HepG2 (cell line): ENCODE results near the gene SYNGAP1. TPM values are rescaled to one million over a fixed set of nuclear protein-coding genes. Genes with fewer than 3 reads are reported as not detected.

Experiments used
- BORCS8-MEF2B ChIP-seq: sonication (generic); formaldehyde crosslinking; IDR thresholded peaks from 2 replicates; pipeline ENCODE4 v1.8.0; 2022; ENCODE audit warnings: mild to moderate bottlenecking, missing genetic modification reagents
- GABPB1 ChIP-seq: IDR thresholded peaks from 2 replicates; pipeline ENCODE4 v1.6.1; 2016; ENCODE audit warnings: mild to moderate bottlenecking, missing genetic modification reagents, moderate library complexity, missing compliant biosample characterization
- HNF4G ChIP-seq, 2 experiments: sonication (generic) in 1 of 2; formaldehyde crosslinking in 1 of 2; IDR thresholded peaks; 2 replicates each; pipeline versions ENCODE4 v1.4.0 to v1.6.1; 2011 to 2020; ENCODE audit warnings: borderline replicate concordance in 2 of 2, low read depth in 2 of 2, mild to moderate bottlenecking in 2 of 2, low read length in 1 of 2, missing genetic modification reagents in 1 of 2, moderate library complexity in 1 of 2
- MTA3 ChIP-seq: sonication (generic); formaldehyde crosslinking; IDR thresholded peaks from 2 replicates; pipeline ENCODE4 v1.4.0; 2020; ENCODE audit warnings: missing genetic modification reagents
- MXI1 ChIP-seq: IDR thresholded peaks from 3 replicates; pipeline ENCODE4 v1.6.1; 2012; ENCODE audit warnings: low read depth, low read length, inconsistent platforms, borderline replicate concordance
- NFYB ChIP-seq: sonication (generic); formaldehyde crosslinking; IDR thresholded peaks from 2 replicates; pipeline ENCODE4 v1.4.0; 2020; ENCODE audit warnings: missing genetic modification reagents
- NFYC ChIP-seq: IDR thresholded peaks from 2 replicates; pipeline ENCODE4 v1.6.1; 2016; ENCODE audit warnings: missing genetic modification reagents, missing compliant biosample characterization
- RXRA ChIP-seq: sonication (generic); formaldehyde crosslinking; IDR thresholded peaks from 2 replicates; pipeline ENCODE4 v1.5.1; 2020; ENCODE audit warnings: missing genetic modification reagents
- SMARCE1 ChIP-seq: fragments of 450-650 bp; IDR thresholded peaks from 2 replicates; pipeline ENCODE4 v1.6.1; 2017; ENCODE audit warnings: borderline replicate concordance
- ZFP41 ChIP-seq: sonication (generic); formaldehyde crosslinking; IDR thresholded peaks from 2 replicates; pipeline ENCODE4 v1.4.0; 2020; ENCODE audit warnings: mild to moderate bottlenecking, missing genetic modification reagents, borderline replicate concordance
- ZNF432 ChIP-seq: sonication (generic); formaldehyde crosslinking; IDR thresholded peaks from 2 replicates; pipeline ENCODE4 v1.5.0; 2020; ENCODE audit warnings: missing genetic modification reagents, mild to moderate bottlenecking, borderline replicate concordance
- polyA plus RNA-seq, 8 experiments: library from polyadenylated mRNA; depleted of rRNA in 3 of 8; stranded (reverse) in 7 of 8; unstranded in 1 of 8; fragments of >200 nt; fragmentation: Illumina TruSeq in 4 of 8; extraction: Trizol in 4 of 8; gene quantifications; 2 replicates each; pipeline versions ENCODE4 v1.2.1 to v1.2.3, GENCODE V29; 2011 to 2016; ENCODE audit warnings: low read depth in 4 of 8, missing spikeins in 1 of 8, mixed read lengths in 1 of 8; ENCODE audit not compliant: insufficient read depth in 1 of 8
- total RNA-seq, 5 experiments: library from RNA; depleted of rRNA; stranded (reverse); fragments of >200 nt; fragmentation: Illumina TruSeq; extraction: Trizol; gene quantifications; 2 replicates each; pipeline ENCODE4 v1.2.3, GENCODE V29; 2016; ENCODE audit warnings: low read depth in 1 of 5
- TF ChIP-seq, protein P1 (sequence below): sonication (generic); formaldehyde crosslinking; IDR thresholded peaks from 2 replicates; pipeline ENCODE4 v1.4.0; 2020; ENCODE audit warnings: missing genetic modification reagents, borderline replicate concordance
- TF ChIP-seq, protein P2 (sequence below): sonication (generic); formaldehyde crosslinking; IDR thresholded peaks from 2 replicates; pipeline ENCODE4 v1.9.0; 2021; ENCODE audit warnings: mild to moderate bottlenecking, missing genetic modification reagents
- TF ChIP-seq, protein P3 (sequence below): sonication (generic); formaldehyde crosslinking; conservative IDR thresholded peaks from 2 replicates; pipeline ENCODE4 v1.8.0; 2022; ENCODE audit warnings: missing genetic modification reagents
- TF ChIP-seq, protein P4 (sequence below): sonication (generic); formaldehyde crosslinking; IDR thresholded peaks from 2 replicates; pipeline ENCODE4 v1.4.0; 2020; ENCODE audit warnings: missing genetic modification reagents

SYNGAP1 gene
- total and polyA plus RNA-seq, 2 of the 13 experiments (the other 11 are each of a cell fraction or from before 2014, with no cell fraction given) = 0.75 to 1.1 TPM

DNA sequence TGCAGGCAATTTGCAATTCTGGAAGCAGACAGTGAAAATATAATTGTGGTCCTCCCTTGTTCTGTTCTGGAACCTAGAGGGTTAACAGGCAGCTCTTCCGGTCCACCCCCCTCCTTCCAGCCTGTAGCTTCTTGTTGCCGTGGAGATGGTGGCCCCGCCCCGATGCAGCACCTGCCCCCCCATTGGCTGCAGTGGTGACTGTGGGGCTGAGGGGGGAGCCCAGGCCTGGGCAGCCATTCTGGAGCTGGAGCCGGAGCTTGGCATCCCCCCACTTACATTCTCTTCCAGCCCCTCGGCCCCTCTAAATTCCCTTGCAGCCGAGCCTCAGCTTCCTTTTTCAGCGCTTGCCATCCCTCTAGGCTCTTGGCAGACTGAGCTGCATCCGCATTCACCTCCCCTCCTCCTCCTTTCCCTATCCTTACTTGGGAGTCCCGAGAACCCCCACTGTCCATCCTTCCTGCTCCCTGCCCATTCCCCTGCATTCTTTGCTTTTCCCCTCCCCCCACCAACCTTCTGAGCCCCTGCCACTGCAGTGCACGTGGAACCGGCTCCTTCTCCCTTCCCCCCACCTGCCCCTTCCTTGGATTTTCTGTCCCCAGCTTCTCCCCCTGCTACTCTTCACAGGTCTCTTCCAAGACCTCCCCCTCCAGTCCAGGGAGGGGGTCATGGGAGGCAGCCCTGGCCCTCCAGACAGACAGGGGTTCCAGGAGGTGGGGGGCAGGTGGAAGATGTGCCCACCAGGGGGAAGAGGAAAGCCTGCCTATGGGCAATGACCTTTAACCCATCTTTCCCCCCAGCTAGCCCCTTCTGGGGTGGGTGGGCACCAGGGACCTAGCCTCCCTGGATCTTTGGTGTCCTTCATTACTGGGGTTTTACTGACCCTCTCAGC, 11.4 kb downstream of the SYNGAP1 start (continued):
- TF ChIP-seq, protein P1, sequence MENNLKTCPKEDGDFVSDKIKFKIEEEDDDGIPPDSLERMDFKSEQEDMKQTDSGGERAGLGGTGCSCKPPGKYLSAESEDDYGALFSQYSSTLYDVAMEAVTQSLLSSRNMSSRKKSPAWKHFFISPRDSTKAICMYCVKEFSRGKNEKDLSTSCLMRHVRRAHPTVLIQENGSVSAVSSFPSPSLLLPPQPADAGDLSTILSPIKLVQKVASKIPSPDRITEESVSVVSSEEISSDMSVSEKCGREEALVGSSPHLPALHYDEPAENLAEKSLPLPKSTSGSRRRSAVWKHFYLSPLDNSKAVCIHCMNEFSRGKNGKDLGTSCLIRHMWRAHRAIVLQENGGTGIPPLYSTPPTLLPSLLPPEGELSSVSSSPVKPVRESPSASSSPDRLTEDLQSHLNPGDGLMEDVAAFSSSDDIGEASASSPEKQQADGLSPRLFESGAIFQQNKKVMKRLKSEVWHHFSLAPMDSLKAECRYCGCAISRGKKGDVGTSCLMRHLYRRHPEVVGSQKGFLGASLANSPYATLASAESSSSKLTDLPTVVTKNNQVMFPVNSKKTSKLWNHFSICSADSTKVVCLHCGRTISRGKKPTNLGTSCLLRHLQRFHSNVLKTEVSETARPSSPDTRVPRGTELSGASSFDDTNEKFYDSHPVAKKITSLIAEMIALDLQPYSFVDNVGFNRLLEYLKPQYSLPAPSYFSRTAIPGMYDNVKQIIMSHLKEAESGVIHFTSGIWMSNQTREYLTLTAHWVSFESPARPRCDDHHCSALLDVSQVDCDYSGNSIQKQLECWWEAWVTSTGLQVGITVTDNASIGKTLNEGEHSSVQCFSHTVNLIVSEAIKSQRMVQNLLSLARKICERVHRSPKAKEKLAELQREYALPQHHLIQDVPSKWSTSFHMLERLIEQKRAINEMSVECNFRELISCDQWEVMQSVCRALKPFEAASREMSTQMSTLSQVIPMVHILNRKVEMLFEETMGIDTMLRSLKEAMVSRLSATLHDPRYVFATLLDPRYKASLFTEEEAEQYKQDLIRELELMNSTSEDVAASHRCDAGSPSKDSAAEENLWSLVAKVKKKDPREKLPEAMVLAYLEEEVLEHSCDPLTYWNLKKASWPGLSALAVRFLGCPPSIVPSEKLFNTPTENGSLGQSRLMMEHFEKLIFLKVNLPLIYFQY (CRISPR knock-in tag) = no peak
- 0 out of 2 replicates have a peak, but pooled peaks have one; percentile 5 for TF ChIP-seq HNF4G (IDR thresholded peaks at IDR 0.05; ENCODE audit: borderline replicate concordance, low read depth, low read length)
- no peak for TF ChIP-seq HNF4G (CRISPR knock-in tag; IDR thresholded peaks at IDR 0.05; ENCODE audit: borderline replicate concordance, low read depth)
- TF ChIP-seq SMARCE1 = no peak
- 0 out of 2 replicates have a peak, but pooled peaks have one; percentile 19 for TF ChIP-seq RXRA (CRISPR knock-in tag)
- TF ChIP-seq, protein P2, sequence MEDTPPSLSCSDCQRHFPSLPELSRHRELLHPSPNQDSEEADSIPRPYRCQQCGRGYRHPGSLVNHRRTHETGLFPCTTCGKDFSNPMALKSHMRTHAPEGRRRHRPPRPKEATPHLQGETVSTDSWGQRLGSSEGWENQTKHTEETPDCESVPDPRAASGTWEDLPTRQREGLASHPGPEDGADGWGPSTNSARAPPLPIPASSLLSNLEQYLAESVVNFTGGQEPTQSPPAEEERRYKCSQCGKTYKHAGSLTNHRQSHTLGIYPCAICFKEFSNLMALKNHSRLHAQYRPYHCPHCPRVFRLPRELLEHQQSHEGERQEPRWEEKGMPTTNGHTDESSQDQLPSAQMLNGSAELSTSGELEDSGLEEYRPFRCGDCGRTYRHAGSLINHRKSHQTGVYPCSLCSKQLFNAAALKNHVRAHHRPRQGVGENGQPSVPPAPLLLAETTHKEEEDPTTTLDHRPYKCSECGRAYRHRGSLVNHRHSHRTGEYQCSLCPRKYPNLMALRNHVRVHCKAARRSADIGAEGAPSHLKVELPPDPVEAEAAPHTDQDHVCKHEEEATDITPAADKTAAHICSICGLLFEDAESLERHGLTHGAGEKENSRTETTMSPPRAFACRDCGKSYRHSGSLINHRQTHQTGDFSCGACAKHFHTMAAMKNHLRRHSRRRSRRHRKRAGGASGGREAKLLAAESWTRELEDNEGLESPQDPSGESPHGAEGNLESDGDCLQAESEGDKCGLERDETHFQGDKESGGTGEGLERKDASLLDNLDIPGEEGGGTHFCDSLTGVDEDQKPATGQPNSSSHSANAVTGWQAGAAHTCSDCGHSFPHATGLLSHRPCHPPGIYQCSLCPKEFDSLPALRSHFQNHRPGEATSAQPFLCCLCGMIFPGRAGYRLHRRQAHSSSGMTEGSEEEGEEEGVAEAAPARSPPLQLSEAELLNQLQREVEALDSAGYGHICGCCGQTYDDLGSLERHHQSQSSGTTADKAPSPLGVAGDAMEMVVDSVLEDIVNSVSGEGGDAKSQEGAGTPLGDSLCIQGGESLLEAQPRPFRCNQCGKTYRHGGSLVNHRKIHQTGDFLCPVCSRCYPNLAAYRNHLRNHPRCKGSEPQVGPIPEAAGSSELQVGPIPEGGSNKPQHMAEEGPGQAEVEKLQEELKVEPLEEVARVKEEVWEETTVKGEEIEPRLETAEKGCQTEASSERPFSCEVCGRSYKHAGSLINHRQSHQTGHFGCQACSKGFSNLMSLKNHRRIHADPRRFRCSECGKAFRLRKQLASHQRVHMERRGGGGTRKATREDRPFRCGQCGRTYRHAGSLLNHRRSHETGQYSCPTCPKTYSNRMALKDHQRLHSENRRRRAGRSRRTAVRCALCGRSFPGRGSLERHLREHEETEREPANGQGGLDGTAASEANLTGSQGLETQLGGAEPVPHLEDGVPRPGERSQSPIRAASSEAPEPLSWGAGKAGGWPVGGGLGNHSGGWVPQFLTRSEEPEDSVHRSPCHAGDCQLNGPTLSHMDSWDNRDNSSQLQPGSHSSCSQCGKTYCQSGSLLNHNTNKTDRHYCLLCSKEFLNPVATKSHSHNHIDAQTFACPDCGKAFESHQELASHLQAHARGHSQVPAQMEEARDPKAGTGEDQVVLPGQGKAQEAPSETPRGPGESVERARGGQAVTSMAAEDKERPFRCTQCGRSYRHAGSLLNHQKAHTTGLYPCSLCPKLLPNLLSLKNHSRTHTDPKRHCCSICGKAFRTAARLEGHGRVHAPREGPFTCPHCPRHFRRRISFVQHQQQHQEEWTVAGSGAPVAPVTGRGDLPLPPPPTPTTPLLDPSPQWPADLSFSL (CRISPR knock-in tag) = no peak
- peak; percentile 69; the same call in 2 of the 3 replicates for TF ChIP-seq MXI1
- TF ChIP-seq, protein P3, sequence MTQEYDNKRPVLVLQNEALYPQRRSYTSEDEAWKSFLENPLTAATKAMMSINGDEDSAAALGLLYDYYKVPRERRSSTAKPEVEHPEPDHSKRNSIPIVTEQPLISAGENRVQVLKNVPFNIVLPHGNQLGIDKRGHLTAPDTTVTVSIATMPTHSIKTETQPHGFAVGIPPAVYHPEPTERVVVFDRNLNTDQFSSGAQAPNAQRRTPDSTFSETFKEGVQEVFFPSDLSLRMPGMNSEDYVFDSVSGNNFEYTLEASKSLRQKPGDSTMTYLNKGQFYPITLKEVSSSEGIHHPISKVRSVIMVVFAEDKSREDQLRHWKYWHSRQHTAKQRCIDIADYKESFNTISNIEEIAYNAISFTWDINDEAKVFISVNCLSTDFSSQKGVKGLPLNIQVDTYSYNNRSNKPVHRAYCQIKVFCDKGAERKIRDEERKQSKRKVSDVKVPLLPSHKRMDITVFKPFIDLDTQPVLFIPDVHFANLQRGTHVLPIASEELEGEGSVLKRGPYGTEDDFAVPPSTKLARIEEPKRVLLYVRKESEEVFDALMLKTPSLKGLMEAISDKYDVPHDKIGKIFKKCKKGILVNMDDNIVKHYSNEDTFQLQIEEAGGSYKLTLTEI (CRISPR knock-in tag) = no peak
- TF ChIP-seq NFYC (CRISPR knock-in tag) = 0 out of 2 replicates have a peak, but pooled peaks have one; percentile 23
- no peak for TF ChIP-seq ZNF432 (CRISPR knock-in tag)
- no peak for TF ChIP-seq ZFP41 (CRISPR knock-in tag)
- TF ChIP-seq NFYB (CRISPR knock-in tag) = 0 out of 2 replicates have a peak, but pooled peaks have one; percentile 39
- TF ChIP-seq MTA3 = no peak
- TF ChIP-seq, protein P4, sequence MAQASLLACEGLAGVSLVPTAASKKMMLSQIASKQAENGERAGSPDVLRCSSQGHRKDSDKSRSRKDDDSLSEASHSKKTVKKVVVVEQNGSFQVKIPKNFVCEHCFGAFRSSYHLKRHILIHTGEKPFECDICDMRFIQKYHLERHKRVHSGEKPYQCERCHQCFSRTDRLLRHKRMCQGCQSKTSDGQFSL (CRISPR knock-in tag) = peak; percentile 91
- no peak for TF ChIP-seq BORCS8-MEF2B (CRISPR knock-in tag)
- peak; percentile 85 for TF ChIP-seq GABPB1
